SU-DHL-6 (cell line): Measurements from ENCODE around the gene KLHDC9.

Experiments used
- H2AFZ ChIP-seq: fragments of 200-600 bp; sonication (generic); 2 replicates; pipeline ENCODE4 v1.6.1; 2014; ENCODE audit warnings: low read depth, mild to moderate bottlenecking, moderate library complexity, mixed read lengths, antibody characterized with exemption, low read length; ENCODE audit not compliant: severe bottlenecking
- H3F3A ChIP-seq: fragments of 200-600 bp; shearing (Covaris generic); 2 replicates; pipeline ENCODE4 v1.6.0; 2016; ENCODE audit warnings: antibody characterized with exemption, mild to moderate bottlenecking; ENCODE audit not compliant: insufficient read depth
- H3K27ac ChIP-seq: fragments of 200-600 bp; sonication (generic); 2 replicates; pipeline ENCODE4 v1.5.1; 2016; ENCODE audit warnings: low read depth, mild to moderate bottlenecking, low read length, moderate library complexity, mixed read lengths
- H3K27me3 ChIP-seq: fragments of 200-600 bp; sonication (generic), shearing (Covaris generic); 2 replicates; pipeline ENCODE4 v1.6.0; 2014; ENCODE audit warnings: mild to moderate bottlenecking, low read length
- H3K36me3 ChIP-seq: fragments of 200-600 bp; sonication (generic); 2 replicates; pipeline ENCODE4 v1.6.1; 2014; ENCODE audit warnings: mild to moderate bottlenecking, low read length, mixed read lengths
- H3K4me2 ChIP-seq: fragments of 300-600, 200-600 bp; shearing (Covaris generic), sonication (generic); 2 replicates; pipeline ENCODE4 v1.6.0; 2014; ENCODE audit warnings: low read length, low read depth, mild to moderate bottlenecking; ENCODE audit not compliant: poor library complexity, severe bottlenecking
- H3K4me3 ChIP-seq: fragments of 200-600 bp; sonication (generic); 2 replicates; pipeline ENCODE4 v1.5.1; 2014; ENCODE audit warnings: antibody characterized with exemption, low read length, mild to moderate bottlenecking, mixed read lengths; ENCODE audit not compliant: insufficient read depth, poor library complexity, severe bottlenecking
- H3K79me2 ChIP-seq: fragments of 200-600 bp; sonication (generic); 2 replicates; pipeline ENCODE4 v1.6.1; 2014; ENCODE audit warnings: mild to moderate bottlenecking, low read length, moderate library complexity; ENCODE audit not compliant: insufficient read depth
- H3K9ac ChIP-seq: fragments of 200-600 bp; sonication (generic); 2 replicates; pipeline ENCODE4 v1.7.0; 2014; ENCODE audit warnings: mild to moderate bottlenecking, low read length
- H3K9me2 ChIP-seq: fragments of 200-600 bp; sonication (generic); replicated peaks from 2 replicates; pipeline ENCODE4 v1.6.1; 2014; ENCODE audit warnings: low read length; ENCODE audit not compliant: insufficient read depth
- H3K9me3 ChIP-seq: fragments of 200-600 bp; sonication (generic); 2 replicates; pipeline ENCODE4 v1.6.1; 2014; ENCODE audit warnings: low read length, mixed read lengths; ENCODE audit not compliant: insufficient read depth
- H4K20me1 ChIP-seq: fragments of 200-600 bp; sonication (generic); 2 replicates; pipeline ENCODE4 v1.6.1; 2014; ENCODE audit warnings: low read depth, mild to moderate bottlenecking, antibody characterized with exemption, low read length, moderate library complexity, mixed read lengths
- EZH2phosphoT487 ChIP-seq: fragments of 200-600 bp; sonication (generic), shearing (Covaris generic); conservative IDR thresholded peaks from 2 replicates; pipeline ENCODE4 v1.6.1; 2018; ENCODE audit warnings: mild to moderate bottlenecking, antibody characterized with exemption, low read length, moderate library complexity, mixed read lengths
- TF ChIP-seq, protein P1 (sequence below): fragments of 200-600 bp; sonication (generic); IDR thresholded peaks from one replicate; pipeline ENCODE4 v1.5.1; 2017; ENCODE audit warnings: antibody characterized with exemption, mild to moderate bottlenecking, low read length, moderate library complexity; ENCODE audit not compliant: insufficient read depth, poor library complexity, severe bottlenecking

KLHDC9 gene

DNA sequence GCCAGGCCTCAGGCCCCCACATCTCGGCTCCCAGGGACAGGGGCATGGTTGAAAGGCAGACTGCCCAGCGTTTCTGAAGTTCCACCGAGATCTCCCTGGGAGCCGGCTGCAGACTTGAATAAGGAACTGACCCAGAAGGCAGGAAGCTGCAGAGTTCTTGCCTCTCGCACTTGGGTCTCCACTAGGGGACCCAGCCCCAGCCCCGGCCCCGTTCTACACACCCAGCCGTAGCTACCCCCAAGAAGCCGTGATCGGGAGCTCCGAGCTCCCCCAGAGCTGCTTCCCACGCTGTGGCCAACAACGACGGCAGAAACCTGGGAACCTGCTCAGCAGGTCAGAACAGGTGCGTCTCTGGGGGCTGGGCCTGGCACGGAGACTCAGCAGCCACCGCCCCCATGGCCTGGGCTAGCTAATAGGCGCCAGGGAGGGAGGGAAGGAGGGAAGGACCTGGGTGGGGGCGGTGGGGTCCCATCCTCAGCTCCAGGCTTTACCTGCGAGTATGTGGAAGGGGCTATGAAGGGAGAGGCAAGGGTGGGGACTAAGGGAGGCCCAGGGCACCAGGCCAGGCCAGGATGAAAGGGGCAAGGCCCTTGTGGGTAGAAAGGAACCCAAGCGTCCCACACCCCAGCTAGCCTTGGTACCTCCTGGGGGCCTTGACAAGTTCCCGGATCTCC lies 8.8 kb upstream of the KLHDC9 start, which contains the start of gene NECTIN4:
Gene NECTIN4 (minus strand): TSS at position 308 of the 674 bp plus-strand sequence. CDS start 262 bp downstream, at position 46.
- Histone ChIP-seq H3K36me3 (no peaks in the 10 kb centered on the region), H3K9me2 (no peaks in the 10 kb centered on the region), H3K79me2 (no peaks in the 10 kb centered on the region), H3K9me3 (no peaks in the 10 kb centered on the region), H3F3A (no peaks in the 10 kb centered on the region), H4K20me1 (no peaks in the 10 kb centered on the region), H3K4me3 (no peak within 1 kb of the TSS), H2AFZ (no peak within 1 kb of the TSS), H3K27ac (no peak within 1 kb of the TSS), H3K27me3 (no peaks in the 10 kb centered on the region), H3K9ac (no peak within 1 kb of the TSS), H3K4me2 (no peak within 1 kb of the TSS)
- TF ChIP-seq, protein P1, sequence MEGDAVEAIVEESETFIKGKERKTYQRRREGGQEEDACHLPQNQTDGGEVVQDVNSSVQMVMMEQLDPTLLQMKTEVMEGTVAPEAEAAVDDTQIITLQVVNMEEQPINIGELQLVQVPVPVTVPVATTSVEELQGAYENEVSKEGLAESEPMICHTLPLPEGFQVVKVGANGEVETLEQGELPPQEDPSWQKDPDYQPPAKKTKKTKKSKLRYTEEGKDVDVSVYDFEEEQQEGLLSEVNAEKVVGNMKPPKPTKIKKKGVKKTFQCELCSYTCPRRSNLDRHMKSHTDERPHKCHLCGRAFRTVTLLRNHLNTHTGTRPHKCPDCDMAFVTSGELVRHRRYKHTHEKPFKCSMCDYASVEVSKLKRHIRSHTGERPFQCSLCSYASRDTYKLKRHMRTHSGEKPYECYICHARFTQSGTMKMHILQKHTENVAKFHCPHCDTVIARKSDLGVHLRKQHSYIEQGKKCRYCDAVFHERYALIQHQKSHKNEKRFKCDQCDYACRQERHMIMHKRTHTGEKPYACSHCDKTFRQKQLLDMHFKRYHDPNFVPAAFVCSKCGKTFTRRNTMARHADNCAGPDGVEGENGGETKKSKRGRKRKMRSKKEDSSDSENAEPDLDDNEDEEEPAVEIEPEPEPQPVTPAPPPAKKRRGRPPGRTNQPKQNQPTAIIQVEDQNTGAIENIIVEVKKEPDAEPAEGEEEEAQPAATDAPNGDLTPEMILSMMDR, result no peak
- no peak for TF ChIP-seq EZH2phosphoT487

GRCh38 chr1:161089938-161090337 lies 8.2 kb upstream of the KLHDC9 start:
- Histone ChIP-seq H3K27ac (no peak overlapping the region), H3K4me3 (no peak overlapping the region), H3K36me3 (no peaks in the 10 kb centered on the region), H3K4me2 (no peak overlapping the region), H3K9ac (no peak overlapping the region), H4K20me1 (no peaks in the 10 kb centered on the region), H2AFZ (no peak overlapping the region), H3K9me2 (no peaks in the 10 kb centered on the region), H3K27me3 (no peaks in the 10 kb centered on the region), H3F3A (no peaks in the 10 kb centered on the region), H3K9me3 (no peaks in the 10 kb centered on the region), H3K79me2 (no peaks in the 10 kb centered on the region)
- TF ChIP-seq EZH2phosphoT487, result no peak
- TF ChIP-seq, protein P1, result no peak

- no peaks in the 10 kb centered on the region for H3K27me3 ChIP-seq
- H3K4me3 ChIP-seq, result no peak overlapping the region
- no peaks in the 10 kb centered on the region for H3K36me3 ChIP-seq
- no peak overlapping the region for H3K9ac ChIP-seq
- no peaks in the 10 kb centered on the region for H3F3A ChIP-seq
- H4K20me1 ChIP-seq, result no peaks in the 10 kb centered on the region
- H3K79me2 ChIP-seq, result no peaks in the 10 kb centered on the region
- H3K9me2 ChIP-seq, result no peaks in the 10 kb centered on the region
- H3K27ac ChIP-seq, result no peak overlapping the region
- no peak overlapping the region for H2AFZ ChIP-seq
- no peak overlapping the region for H3K4me2 ChIP-seq
- no peaks in the 10 kb centered on the region for H3K9me3 ChIP-seq
- TF ChIP-seq EZH2phosphoT487, result no peak
- TF ChIP-seq, protein P1, result no peak
Measured at GRCh38 chr1:161090617-161091016, 7.5 kb upstream of the KLHDC9 start.
